Activated CD4-positive, CD25-positive, alpha-beta regulatory T cell treated with anti-CD3 and anti-CD28 coated beads, Interleukin-2, amount 50 U/mL, for 72 hours (primary cell): ENCODE measurements around the gene FSTL1.
A peak's percentile ranks its signal among the peaks of the same experiment; 100 is the strongest.

Experiments
- DNase-seq: peaks from one replicate; pipeline ENCODE4 v3.0.0; 2021

Gene FSTL1

GRCh38 chr3:120438216-120438615 is 12.6 kb downstream of the FSTL1 start:
- DNase-seq, result no peak

GRCh38 chr3:120437559-120437958 is 13.2 kb downstream of the FSTL1 start:
- no peak for DNase-seq

DNA sequence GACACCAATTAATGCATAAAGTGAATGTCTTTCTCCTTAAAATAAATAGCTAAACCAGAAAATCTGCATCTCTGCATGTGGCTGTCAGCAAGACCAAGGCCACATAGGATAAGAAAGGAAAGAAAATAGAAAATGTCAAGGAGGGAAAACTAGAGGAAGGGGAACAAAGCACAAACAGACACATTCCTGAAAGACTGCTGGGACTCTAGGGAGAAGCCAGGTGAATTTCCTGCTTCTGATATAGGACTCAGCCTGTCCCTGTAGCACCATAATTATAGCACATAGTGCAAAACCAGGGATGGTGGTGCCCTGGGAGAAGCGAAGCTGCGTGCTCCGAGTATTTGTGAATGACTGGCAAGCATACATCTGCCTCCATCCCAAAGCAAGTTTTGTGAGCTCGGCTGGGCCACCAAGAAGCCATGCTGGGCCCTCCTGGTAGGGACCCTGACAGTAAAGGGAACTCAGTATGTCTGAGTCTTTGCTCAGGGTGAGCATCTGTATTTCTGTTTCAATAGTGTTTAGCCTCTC is 14.2 kb downstream of the FSTL1 start:
- DNase-seq, result no peak

DNA sequence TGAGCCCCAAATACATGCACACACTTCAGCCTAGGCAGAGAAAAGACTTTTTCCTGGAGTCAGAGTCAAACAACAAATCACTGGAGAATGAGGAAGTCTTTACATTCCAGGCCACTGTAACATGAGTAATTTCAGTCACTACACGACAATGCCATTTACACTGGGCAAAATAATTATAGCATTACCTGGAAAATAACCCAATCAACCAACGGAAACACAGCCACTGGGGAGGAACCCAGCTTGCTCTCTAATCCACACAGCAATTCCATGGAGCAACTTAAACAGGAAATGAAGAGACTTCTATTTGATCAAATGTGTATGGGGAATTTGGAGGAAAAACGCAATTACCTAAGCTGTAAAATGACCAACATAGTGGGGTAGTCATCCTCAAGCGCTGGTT is 15.2 kb downstream of the FSTL1 start:
- DNase-seq, result no peak

DNA sequence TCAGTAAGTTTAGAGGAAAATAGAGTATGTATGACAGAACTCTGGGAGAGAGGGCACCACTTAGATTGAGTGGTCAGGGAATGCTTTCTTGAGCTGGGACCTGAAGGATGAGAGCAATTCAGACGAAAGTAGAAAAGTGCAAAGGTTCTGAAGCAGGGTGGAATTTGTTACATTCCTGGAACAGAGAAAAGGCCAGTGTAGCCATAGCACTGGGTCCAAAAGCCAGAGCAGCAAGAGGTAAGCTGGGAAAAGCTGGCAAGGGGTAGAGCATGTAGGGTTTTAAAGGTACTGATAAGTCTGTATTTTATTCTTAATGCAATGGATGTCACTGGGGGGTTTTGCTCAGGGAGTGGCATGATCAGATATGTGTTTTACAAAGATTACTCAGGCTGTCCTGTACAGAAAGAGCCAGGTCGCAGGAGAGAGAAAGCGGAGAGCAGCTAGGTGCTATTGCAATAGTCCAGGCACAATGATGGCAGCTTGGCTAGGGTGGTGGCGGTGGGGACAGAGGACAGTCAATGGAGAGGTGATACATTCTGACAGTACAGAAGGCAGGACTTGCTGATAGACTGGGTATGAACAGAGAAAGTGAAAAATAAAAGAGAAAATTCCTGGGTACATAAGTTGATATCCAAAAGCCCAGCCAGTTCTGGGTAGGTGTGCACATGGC is 17.0 kb downstream of the FSTL1 start:
- no peak for DNase-seq

DNA sequence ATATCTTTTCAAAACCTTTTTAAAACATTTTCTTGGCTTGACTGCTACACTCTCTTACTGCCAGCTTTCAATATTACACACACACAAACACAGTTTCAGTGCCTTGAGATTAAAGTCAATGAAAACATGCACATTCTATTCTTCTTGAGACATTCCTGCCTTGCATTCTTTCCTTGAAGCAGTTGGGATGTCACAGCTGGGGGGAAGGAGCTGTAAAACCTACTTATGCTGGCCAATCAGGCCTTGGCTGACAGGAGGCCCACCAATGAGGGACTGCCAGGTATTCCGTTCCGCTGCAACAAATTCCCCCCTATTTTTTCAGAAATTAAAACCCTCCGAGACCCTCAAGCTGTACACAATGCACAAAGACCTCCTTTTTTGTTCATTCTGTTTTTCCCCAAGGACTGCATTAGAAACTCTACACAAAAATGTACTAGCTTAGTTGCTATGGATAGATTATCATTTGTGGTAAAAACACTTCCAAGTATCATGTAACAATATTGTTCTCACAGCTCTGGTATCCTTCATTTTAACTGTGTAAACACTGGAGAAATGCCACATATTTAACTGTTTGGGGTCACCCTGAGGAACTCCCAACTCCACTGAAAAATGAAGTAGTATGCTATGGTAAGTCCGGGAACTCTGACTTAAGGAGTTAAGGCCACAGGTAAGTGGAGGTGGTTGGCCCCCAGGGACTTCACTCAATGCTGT is 18.5 kb downstream of the FSTL1 start:
- DNase-seq, result no peak

DNA sequence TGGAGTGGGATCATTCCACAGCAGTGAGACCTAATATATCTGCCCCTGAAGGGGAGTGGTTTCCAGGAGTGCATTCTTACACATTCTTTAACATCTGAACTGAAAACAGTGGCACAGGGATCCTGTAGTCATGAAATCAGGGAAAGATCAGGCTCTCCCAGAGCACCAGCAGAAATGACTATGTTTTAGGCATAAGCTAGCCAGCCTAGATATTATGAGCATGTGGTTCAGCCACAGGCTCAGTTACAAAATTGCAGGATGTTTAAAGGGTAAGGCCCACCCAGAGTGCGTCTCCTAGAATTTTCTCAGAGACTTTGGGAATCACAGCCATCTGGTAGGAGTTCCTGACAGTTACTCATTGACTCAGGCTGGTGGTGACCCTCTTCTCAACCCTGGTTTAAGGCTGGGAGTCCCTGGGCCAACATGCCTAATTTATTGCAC is 20.9 kb downstream of the FSTL1 start:
- no peak for DNase-seq

DNA sequence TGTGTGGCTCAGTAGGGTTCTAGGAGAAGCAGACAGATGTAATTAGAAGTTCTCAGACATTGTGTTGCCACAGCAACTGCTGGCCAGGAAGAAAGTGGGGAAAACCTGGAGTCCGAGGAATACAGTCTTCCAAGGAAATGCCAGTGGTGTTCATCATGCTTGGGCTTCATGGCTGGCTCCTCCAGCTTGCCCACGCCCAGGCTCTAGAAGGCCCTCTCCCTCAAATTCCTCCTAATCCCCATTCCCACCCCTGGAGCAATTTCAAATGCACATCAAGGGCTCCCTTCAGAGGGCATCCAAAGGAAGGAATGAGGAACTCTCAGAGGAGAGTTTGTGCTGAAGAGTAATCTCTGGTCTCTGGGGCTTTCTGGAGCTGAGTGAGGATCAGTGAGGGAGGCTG is 21.9 kb downstream of the FSTL1 start:
- DNase-seq, result no peak

DNA sequence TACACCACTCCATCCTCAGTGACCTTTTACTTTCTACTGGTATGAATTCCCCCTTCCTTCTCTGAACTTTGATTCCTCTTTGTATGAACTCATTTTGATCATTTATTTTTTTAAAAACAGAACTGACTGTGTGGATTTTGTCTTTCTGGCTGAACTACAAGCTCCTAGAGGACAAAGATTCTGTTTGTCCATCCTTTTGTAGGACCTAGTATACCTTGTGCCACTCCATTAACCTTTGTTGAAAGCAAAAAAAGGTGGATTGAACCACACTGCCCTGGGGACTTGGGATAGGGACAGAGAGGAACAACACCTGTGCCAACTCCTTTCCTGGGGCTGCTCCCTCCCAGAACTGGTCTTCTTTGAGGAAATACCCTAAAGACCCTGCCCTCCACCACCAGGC is 23.6 kb downstream of the FSTL1 start:
- DNase-seq, result no peak

DNA sequence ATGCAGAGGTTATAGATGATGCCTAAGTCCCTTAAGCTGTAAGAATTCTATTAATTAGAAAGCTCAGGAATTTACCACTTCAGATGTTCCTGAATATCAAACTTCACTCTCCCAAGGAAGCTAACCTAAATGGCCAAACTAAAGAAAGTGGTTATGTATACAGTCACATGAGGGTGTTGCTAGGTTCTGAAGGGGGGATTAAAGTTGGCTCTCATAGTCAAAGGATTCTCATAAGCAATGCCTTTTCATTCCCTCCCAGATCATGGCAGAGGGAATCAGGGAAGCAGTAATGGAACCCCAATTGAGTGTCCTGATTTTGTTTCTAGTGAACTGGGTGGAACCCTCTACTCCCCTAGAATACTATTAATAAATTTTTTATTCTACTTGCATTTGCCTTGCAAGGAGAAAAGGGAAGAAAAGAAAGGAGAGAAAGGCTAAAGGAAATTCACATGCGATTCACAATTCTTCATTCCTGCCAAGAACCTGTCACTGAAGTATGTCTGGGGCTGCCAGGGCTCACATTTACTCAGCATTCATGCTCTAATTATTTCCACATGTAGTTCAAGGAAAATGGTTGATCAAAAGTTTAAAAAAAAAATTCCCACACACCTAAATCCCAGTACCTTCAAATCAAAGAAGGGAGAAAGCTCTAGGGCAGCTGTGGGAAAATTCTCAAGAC is 25.1 kb downstream of the FSTL1 start:
- DNase-seq, result no peak

DNA sequence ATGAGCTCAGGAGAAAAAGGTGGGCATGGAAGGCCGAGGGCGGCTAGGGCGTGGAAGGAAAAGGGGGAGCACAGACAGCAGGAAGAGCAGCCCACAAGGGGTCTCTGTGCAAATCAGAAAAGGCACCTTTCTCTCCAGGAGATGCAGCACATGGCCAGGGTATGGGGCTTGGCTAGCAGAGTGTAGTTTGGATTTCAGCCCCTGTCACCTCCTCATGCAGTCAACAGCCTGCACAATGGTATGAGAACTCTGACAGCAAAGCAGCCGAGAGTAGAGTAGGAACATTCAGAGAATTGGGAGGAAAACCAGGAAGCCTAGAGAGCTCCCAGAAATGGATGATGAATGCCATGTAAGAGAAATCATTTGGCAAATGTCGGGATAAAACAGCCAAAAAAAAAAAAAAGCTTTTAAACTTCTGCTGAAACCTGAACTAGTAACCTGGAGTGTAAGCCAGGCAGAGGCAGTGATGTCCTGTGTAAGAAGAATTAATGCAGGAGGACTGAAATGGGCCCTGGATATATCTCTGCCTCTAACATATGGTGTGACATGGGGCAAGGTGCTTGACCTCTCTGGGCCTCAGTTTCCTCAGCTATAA is 25.7 kb downstream of the FSTL1 start:
- DNase-seq, result no peak

GRCh38 chr3:120424506-120424905 is 26.3 kb downstream of the FSTL1 start:
- no peak for DNase-seq

DNA sequence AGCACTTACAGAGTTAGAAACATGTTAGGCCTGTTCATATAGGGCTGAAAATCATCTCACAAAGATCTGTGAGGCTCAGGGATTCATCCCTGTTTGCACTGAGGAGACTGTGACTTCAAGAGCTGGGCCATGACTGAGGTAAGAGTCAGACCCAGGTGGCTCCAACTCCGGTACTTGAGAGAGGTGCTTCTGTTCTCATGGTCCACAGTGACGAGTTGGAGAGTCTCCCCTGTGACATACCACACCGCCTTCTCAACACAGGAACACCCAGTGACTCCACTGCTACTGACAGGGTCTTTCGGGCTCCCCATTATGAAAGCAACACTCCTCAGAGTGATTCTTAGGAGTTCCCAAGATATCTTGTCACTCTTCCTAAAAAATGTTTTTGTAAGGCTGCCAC is 27.4 kb downstream of the FSTL1 start:
- DNase-seq, result no peak

DNA sequence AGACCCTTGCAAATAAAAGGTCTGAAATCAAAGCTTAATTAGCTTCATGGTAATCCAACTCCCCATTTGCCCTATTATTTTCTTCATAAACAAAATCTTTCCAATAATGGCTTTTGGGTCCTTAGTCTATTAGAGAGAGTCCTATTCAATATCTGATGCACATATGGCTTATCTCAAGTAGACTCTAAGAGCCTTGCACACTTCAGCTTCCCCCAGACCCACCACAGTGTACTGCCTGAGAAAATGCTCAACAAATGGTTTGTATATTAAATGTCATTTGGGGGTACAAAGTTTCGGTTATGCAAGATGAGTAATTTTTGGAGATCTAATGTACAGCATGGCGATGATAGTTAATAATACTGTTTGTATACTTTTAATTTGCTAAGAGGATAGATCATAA is 28.9 kb downstream of the FSTL1 start:
- DNase-seq, result no peak

DNA sequence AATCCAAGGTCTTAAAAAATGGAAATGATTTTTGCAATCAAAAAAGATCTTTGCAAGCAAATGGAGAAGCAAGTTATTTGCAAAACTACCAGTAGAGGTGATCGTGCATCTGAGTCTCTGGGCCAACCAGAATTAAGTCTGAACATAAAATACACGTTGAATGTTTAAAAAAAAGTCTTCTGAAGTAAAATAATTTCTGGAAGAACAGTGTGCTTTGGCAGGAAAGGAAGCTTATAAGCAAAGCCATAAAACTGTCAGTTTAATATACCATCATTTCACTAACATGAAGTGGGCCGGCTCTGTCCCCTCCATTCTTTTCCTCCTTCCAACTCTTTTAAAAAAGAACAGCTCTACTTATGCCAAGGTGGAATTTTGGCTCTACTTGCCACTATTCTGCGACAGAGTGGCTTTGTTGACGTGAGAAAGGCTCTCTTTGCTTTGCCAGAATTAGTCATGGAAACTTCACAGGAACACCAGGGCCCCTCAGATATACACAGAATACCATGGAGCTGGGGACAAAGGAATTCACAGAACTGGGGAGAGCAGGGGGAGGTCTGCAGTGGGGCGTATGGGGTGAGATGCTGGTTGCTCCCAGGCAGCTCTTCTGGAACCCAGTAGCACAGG is 29.8 kb downstream of the FSTL1 start:
- DNase-seq, result no peak

DNA sequence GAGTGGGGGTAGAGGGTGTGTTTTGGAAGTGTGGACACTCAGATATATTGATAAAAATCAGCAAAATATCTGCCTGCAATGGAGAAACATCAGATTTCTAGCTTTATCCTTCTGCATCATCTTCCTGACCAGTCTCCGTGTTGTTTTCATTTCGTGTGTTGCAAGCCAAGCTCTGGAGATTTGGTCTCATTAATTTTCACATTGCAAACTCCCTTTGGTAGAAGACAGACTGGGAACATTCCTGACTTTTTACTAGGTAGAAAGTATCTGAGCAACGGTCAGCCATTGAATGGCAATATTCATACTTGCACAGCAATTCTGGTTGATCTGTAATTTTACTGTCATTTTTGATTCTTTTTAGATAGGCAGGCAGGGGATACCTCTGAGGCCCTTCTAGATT is 30.4 kb downstream of the FSTL1 start:
- DNase-seq, result no peak

GRCh38 chr3:120419797-120420196 is 31.0 kb downstream of the FSTL1 start:
- DNase-seq, result no peak

GRCh38 chr3:120418866-120419490 is 31.8 kb downstream of the FSTL1 start:
- DNase-seq, result no peak

DNA sequence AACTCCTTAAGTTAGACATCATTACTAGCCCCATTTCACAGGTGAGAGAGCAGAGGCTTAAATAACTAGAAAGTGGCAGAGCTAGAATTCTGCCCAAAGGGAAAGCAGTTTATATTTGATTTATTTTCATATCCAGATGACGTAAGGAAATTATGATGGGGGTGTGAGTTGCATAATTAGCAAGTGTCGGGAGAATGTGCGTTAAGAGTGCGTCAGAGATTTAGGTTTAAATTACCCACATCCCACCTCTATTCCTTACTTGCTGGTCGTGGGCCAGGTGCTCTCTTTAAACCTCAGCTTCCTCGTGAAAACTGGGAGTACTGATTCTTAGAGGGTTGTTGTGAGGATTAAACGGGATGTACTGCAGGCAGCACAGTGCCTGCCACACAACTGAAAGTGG is 32.3 kb downstream of the FSTL1 start:
- DNase-seq, result no peak

DNA sequence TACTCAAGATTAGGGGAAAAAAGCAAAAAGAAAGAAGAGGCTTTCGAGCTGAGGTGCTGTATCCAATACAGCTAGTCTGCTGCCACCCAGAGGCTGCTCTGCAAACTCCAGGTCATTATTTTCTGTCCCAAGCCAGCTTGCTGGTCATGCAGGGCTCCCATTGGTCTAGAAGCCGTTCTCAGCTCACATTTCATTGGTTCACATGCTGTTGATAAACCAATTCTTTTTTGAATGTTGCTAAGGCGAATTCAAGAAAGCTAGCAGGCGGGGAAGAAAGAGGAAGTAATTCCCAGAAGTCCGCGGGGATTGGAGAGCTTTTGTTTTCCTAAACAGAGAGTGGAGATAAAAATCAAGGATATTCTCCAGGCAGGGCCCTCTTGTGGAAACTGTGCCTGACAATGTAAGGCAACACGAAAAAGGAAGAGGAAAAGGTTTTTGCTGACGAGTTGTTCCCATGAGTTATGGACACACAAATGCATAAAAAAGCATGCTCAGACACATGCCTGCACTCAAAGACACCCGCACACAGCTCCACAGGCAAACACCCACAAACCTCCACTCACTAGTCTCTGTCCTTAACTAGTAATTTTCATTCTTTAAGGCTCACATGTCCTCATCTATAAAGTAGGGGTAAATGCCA is 33.4 kb downstream of the FSTL1 start:
- DNase-seq, result peak; percentile 80

DNA sequence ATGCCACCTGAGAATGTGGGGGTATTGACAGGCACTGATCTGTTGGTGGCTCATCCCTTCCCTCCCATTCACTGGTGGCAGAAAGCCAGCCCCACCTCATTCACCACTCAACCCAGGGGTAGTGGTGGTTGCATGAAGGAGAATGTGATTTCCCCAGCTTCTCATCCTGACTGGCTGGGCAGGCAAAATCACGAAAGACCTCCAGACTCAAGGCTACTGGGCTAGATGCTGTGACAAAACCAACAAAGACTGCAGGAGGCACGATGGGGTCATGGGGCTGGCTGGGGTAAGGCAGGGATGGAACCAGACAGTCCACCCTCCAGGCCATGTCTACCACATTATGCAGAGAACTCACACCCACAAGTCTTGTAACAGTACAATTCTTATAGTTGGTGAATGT is 33.9 kb downstream of the FSTL1 start:
- DNase-seq, result no peak

DNA sequence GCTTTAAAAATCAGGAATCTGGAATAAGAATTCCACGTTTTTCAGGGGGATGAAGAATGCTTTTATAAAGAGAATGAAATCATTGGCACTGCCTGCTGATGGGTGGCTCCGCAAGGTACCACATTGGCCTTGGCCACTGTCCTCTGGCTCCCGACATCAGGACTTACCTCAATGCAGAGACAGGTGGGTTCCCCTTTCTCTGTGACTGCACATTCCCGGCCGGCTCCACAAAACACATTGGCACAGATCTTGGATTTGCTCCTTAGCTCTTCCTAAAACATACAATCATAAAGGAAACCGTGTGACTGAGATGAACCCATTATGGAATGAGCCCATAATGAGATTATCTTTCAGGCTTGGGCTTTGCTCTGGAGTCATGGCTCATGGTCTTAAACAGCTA is 35.0 kb downstream of the FSTL1 start:
- DNase-seq, result no peak
